Mucosa of descending colon (tissue), 3 donors: ENCODE data around the gene OR7G3. TPM values are rescaled to one million over a fixed set of nuclear protein-coding genes. Genes with fewer than 3 reads are reported as not detected.

ENCODE experiments used
- ATAC-seq: fragments of 200-7000 bp; cut with Tn5 transposase; one replicate; pipeline ENCODE4 v1.9.1; 2020; ENCODE audit warnings: mild to moderate bottlenecking, moderate library complexity
- DNase-seq, 3 donors: peaks; one replicate each; pipeline ENCODE4 v3.0.0-alpha.2; 2020
- H3K36me3 ChIP-seq: fragments of 200-600 bp; one replicate; pipeline ENCODE4 v1.8.0; 2021; ENCODE audit warnings: low read depth, mild to moderate bottlenecking
- H3K4me1 ChIP-seq: fragments of 200-600 bp; one replicate; pipeline ENCODE4 v1.8.0; 2021; ENCODE audit warnings: low read depth, mild to moderate bottlenecking
- H3K4me3 ChIP-seq: fragments of 200-600 bp; one replicate; pipeline ENCODE4 v1.8.0; 2021; ENCODE audit warnings: mild to moderate bottlenecking
- H3K9me3 ChIP-seq: fragments of 200-600 bp; one replicate; pipeline ENCODE4 v1.8.0; 2021; ENCODE audit warnings: mild to moderate bottlenecking
- intact Hi-C, 2 donors: fragments of 100-400 bp; cut with DNase I in 1 of 2; cut with micrococcal nuclease in 1 of 2; formaldehyde crosslinking; loops; one replicate each; pipeline versions ENCODE4 v1.11.0 to v1.11.1; 2022; cut with DNase I, micrococcal nuclease
- total RNA-seq, 3 donors: library from RNA; stranded (reverse); fragmentation: NEBNext Ultra II Directional in 2 of 3; extraction: Animal tissue kit (Norgen Biotek cat#: 25700) in 2 of 3; gene quantifications; one replicate each; pipeline versions ENCODE4 v1.2.1 to v1.2.4, GENCODE V29; 2021 to 2023
- TF ChIP-seq, protein P1 (sequence below): fragments of 200-600 bp; IDR thresholded peaks from one replicate; pipeline ENCODE4 v1.8.0; 2022; ENCODE audit warnings: antibody characterized with exemption, mild to moderate bottlenecking
- donor health status: DM: no; HTN: no; CAD: no; lungs with moderate emphysema.
- donor health status: DM: no; HTN: no; CAD: no.
- donor health status: DM: no; HTN: yes; CAD: no.

OR7G3 gene
- total RNA-seq, 3 donors from 2014 or later: not detected

DNA sequence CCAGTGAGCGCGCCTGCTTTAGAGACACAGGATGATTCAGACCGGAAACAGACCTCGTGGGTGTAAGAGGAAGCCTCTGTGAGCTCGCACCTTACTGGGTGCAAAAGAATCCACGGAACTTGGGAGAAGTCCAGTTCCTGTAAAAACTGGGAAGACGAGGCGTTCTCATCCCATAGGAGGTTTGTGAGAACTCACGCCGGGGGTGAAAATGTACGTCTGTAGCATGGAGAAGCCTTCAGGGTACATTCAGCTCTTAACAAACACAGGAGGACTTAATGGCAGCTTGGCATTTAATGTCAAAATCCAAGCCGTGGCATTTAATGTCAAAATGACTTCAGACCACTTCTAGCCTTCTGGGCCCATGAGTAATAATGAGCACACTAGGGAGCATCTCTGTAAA, 34.7 kb upstream of the OR7G3 start:
- peaks cover 23% of the 10 kb centered on the region for H3K9me3 ChIP-seq
- TF ChIP-seq, protein P1, sequence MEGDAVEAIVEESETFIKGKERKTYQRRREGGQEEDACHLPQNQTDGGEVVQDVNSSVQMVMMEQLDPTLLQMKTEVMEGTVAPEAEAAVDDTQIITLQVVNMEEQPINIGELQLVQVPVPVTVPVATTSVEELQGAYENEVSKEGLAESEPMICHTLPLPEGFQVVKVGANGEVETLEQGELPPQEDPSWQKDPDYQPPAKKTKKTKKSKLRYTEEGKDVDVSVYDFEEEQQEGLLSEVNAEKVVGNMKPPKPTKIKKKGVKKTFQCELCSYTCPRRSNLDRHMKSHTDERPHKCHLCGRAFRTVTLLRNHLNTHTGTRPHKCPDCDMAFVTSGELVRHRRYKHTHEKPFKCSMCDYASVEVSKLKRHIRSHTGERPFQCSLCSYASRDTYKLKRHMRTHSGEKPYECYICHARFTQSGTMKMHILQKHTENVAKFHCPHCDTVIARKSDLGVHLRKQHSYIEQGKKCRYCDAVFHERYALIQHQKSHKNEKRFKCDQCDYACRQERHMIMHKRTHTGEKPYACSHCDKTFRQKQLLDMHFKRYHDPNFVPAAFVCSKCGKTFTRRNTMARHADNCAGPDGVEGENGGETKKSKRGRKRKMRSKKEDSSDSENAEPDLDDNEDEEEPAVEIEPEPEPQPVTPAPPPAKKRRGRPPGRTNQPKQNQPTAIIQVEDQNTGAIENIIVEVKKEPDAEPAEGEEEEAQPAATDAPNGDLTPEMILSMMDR: no peak
- intact Hi-C loops: no loop called here
- ATAC-seq: no peak
- no peak overlapping the region for H3K4me3 ChIP-seq
- H3K4me1 ChIP-seq: no peaks in the 10 kb centered on the region
- no peak for DNase-seq
- peaks cover 43% of the 10 kb centered on the region for H3K36me3 ChIP-seq

DNA sequence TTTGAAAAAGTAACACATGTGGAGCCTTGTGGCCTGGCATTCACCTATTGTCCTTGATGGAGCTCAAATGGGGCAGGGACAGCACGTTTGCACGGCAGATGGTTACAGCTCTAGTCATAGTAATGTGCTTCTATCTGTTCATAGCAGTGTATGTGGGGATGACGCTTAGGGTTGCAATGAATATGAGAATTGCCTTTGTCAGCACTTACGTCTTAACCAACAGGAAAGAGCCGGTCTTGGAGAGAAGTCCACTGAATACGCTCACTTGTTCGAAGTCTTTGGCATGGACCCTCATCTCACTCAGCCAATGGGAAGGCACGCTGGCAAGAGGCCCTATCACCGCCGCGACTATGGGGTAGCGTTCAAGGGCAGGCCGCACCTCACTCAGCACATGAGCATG, 33.1 kb upstream of the OR7G3 start:
- DNase-seq (no peak), ATAC-seq (no peak)
- Histone ChIP-seq H3K4me1 (no peaks in the 10 kb centered on the region), H3K4me3 (no peak overlapping the region), H3K36me3 (peaks cover 47% of the 10 kb centered on the region), H3K9me3 (peaks cover 34% of the 10 kb centered on the region)
- intact Hi-C loops: no loop called here
- TF ChIP-seq, protein P1: no peak

DNA sequence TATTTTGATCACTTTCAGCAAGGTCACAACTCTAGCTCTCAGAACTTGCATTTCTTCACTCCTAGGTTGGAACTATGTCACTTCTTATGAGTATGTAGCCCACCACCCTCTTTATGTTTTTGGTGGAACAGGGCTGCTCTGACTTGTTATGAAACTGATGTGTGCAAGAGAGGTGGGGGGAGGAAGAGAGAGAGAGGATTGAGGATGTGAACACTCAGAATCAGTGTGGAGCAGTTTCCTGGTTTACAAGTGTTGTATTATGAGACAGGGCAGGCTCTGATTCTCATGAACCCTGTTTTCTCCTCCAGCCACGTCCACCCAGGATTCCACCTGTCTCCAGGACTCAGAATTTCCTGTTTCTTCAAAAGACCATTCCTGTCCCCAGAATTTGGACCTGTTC, 29.6 kb upstream of the OR7G3 start:
- peaks cover 44% of the 10 kb centered on the region for H3K36me3 ChIP-seq
- H3K9me3 ChIP-seq: peaks cover 64% of the 10 kb centered on the region
- ATAC-seq (peak; percentile 25), DNase-seq (no peak)
- intact Hi-C loops: no loop called here
- no peak overlapping the region for H3K4me3 ChIP-seq
- TF ChIP-seq, protein P1: no peak
- no peaks in the 10 kb centered on the region for H3K4me1 ChIP-seq

DNA sequence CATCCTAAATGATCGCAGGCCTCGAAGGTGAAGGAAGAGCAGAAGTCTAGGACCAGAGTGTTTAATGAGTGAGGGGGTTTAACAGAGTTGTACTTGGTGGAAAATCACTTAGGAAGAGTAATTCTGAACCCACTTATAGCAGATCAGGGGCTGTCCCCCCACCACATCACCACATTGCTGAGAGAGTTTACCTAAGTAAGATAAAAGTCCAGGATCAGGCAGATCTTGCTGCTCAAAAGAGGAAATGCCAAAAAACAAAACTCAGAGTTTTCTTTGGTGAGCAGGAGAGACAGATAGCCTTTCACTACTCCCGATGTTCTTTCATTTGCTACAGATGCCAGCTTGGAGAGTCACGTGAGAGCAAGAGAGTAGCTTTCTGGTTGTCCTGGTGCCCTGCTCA, 28.8 kb upstream of the OR7G3 start:
- Histone ChIP-seq H3K9me3 (peaks cover 58% of the 10 kb centered on the region), H3K4me1 (no peaks in the 10 kb centered on the region), H3K4me3 (no peak overlapping the region), H3K36me3 (peaks cover 37% of the 10 kb centered on the region)
- ATAC-seq: no peak
- no peak for DNase-seq
- intact Hi-C loops: no loop called here
- TF ChIP-seq, protein P1: no peak

DNA sequence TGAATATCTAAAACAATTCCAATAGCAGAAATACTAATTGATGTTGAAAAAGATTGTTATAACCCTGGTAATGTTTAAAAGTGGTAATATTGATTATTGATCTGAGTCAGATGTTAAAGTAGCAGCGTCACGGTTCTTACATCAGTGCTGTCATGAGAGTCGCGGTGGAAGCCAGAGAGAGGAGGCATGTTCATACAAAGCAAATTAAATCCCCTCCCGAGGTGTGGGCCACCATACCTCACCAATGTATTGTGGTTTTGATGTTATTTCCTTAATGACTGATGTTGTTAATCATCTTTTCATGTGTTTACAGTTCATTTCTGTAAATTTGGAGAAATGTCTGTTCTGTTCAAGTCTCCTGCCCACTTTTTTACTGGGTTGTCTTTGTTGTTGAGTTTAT, 24.6 kb upstream of the OR7G3 start:
- Histone ChIP-seq H3K4me1 (no peaks in the 10 kb centered on the region), H3K36me3 (peaks cover 4% of the 10 kb centered on the region), H3K9me3 (peaks cover 52% of the 10 kb centered on the region), H3K4me3 (no peak overlapping the region)
- TF ChIP-seq, protein P1: no peak
- intact Hi-C loops: no loop called here
- ATAC-seq (no peak), DNase-seq (no peak)

DNA sequence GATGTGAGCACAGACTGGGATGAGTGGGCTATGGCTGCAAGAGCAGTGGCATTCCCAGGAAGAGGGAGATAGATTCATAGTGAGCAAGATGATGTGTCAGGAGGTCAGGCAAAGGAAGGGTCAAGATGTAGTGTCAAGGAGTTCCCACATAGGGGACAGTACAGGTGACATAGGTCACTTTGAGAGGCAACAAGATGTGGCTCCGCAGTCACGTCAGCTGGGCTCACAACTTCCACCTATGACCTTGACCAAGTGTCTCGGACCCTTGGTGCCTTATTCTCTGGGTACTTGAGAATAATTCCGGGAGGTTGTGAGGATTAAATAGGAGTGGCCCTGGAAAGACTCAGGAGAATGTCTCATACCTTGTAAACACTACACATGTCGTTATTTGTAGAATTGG, 23.9 kb upstream of the OR7G3 start:
- intact Hi-C loops: no loop called here
- H3K4me3 ChIP-seq: no peak overlapping the region
- DNase-seq (no peak), ATAC-seq (no peak)
- TF ChIP-seq, protein P1: no peak
- H3K36me3 ChIP-seq: no peaks in the 10 kb centered on the region
- H3K9me3 ChIP-seq: peaks cover 52% of the 10 kb centered on the region
- H3K4me1 ChIP-seq: no peaks in the 10 kb centered on the region
